GM19035 (cell line): ENCODE measurements around the gene ALDH4A1.

ENCODE experiments used
- ATAC-seq: cut with Tn5 transposase; IDR thresholded peaks from one replicate; pipeline ENCODE4 v1.9.1; 2021; ENCODE audit not compliant: unreplicated experiment

The ALDH4A1 gene

DNA sequence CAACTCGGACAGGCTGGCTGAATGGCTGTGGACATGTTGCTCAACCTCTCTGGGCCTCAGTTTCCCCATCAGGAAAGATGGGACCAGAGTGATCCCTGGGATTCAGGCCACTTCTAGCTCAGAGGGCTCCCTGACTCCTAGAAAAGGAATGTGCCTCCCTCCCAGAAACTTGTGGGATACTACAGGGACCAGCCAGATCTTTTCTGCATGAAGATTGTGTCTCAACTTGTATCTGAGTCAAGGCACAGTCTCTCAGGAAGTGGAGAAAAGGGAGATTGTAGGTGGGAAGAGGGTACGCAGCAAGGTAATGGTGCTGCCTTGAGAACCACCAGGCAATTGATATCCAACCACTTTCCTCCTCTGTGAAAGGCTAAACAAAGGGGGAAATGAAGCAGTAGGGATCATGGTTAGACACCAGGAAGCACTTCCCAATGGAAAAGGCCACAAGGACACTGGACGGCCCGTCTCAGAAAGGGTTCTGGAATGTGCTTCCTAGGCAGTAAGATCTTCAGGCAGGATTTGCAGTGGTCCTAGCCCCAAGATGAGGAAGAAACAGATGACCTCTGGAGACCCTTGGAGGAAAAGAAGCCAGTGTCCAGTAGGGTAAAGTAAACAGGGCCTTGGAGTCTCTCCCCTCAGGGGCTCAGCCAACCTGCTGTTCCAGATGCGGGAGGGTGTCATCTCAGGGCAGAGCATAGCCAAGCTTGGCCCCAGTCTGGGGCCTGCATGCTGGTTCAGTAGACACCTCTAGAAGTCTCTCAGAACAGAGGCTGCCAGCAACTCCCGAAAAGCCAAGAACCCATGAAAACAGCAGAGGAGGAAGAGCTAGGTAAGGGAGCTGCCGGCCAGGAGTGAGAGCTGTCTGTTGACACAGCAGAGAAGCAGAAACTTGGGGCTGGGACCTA lies 37.3 kb upstream of the ALDH4A1 start:
- no peak for ATAC-seq

GRCh38 chr1:18938707-18939070 lies 36.3 kb upstream of the ALDH4A1 start:
- ATAC-seq, result no peak

DNA sequence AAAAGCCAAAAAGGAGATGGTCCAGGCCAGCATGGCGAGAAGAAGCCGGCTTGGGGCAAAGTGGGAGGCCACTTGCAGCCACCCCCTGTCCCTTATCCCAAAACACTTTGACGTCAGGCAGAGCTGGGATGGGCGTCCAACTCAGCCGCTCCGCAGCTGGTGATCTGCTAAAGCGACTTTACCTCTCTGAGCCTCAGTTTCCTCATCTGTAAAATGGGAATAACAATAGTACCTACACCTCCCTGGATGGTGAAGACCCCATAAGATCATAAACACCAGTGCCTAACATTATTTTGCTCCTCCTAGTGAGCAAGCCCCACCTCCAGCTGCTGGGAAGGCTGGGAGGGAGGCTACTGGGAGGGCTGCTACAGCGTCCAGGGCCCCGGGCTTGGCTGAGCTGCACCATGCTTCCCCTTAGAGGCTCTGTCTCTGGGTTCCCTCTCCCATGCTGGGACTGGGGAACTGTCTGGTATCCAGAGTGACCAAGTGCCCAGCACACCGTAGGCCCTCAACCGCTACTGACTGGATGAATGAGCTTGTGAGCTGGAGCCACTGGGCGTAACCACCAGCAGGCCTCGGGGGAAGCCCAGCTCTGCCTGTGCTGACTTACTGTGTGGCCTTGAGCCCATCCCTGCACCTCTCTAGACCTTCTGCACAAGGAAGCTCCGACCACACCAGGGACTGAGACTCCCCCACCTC lies 35.8 kb upstream of the ALDH4A1 start:
- no peak for ATAC-seq

- no peak for ATAC-seq
Measured at GRCh38 chr1:18937539-18937938, 35.2 kb upstream of the ALDH4A1 start.

GRCh38 chr1:18936814-18937481 lies 34.6 kb upstream of the ALDH4A1 start:
- no peak for ATAC-seq

DNA sequence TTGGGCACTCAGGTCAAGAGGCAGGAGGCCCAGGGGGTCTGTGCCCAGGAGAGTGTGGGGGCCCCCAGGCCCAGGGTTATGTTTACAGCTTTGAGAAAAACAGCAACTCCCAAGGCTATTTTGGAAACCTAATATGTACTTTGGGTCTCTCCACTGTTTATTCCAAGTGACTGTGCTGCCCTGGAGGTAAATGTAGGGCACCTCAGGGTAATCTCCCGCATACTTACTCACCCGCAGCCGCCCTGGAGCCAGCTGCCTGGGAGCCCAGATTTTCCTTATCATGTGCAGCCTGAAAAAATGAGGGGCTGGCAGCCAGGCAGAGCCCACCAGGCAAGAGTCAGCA lies 34.1 kb upstream of the ALDH4A1 start:
- ATAC-seq, result no peak

DNA sequence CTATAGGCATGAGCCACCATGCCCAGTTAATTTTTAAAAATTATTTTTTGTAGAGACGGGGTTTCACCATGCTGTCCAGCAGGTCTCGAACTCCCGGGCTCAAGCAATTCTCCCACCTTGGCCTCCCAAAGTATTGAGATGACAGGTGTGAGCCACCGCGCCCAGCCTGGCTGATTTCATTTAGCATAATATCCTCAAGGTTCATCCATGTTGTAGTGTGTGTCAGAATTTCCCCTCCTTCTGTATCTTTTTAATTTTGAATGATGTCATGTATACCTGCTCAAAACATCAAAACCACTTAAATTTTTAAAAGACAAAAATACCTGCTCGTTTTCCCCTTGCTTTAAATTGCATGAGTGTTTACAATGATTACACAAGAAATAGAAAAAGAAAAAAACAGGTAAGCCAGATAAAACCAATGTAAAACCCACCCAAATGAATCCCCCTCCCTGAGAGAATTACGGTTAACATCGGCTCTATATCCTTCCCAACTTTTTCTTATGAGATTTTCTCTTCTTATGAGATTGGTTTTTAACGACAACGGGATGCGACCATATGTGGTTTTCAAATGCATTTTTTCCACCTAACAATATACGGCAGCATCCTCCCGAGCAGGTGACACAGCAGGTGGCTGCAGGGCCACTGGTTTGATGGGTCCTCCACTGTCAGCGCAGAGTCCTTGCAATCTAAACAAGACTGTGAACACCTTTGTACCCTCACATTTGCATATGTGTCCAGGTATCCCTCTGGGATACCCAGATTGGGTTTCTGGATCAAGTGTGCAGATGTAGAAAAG lies 32.0 kb upstream of the ALDH4A1 start:
- ATAC-seq, result no peak

DNA sequence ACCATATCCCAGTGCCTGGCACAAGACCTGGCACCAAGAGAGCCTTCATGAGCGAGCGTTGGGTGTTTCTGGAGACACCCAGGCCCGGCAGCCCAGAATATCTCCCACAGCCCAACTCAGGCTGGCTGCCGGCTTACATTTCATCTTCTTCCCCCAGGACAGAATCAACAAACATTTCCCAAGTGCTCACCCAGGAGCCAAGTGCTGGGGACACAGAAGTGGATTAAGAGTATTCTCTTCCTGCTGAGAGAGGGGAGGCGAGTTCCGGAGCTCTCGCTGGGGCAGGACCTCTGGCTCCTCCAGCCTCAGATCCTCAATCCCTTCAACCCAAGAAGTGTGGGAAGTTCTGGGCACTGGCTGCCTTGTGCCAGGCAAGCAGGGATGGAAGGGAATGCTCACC lies 30.5 kb upstream of the ALDH4A1 start:
- no peak for ATAC-seq

DNA sequence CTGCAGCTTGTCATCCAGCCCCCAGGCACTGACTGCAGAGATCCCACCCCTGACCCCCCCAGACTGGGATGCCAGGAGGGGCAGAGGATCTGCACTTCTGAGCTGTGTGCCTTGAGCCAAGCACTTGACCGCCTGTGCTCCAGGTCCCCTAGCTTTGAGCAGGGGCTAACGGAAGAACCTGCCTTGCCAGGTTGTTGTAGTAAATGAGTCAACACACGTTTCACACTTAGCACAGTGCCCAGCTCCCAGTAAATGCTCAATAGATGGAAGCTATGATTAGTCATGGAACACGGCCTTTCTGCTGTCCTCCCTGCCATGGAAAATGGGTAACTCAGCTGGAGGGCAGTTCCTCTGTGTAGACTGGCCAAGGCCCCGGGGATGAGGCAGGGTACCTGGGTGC lies 30.0 kb upstream of the ALDH4A1 start:
- no peak for ATAC-seq

GRCh38 chr1:18931730-18932129 lies 29.4 kb upstream of the ALDH4A1 start:
- no peak for ATAC-seq

GRCh38 chr1:18929686-18930085 lies 27.3 kb upstream of the ALDH4A1 start:
- no peak for ATAC-seq

GRCh38 chr1:18928985-18929384 lies 26.6 kb upstream of the ALDH4A1 start:
- ATAC-seq, result no peak

DNA sequence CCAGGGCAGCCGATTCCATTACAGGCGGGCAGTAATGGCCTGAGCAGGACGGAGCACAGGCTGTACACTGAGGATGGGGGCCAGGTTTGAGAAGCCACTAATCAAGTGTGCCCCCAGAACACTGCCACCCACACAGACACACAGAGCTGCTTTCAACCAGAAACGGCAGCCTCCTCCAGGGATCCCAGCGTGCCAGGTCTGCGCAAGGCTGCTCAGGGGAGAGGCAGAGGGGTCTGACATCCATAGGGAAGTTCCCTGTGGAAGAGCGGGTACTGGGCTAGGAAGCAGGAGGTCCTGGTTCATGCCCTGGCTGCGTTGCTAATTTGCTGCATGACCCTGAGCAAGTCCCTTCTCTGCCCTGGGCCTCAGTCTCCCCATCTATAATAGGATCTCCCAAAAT lies 26.1 kb upstream of the ALDH4A1 start:
- no peak for ATAC-seq

GRCh38 chr1:18927654-18928272 lies 25.4 kb upstream of the ALDH4A1 start:
- ATAC-seq, result peak; percentile 43

DNA sequence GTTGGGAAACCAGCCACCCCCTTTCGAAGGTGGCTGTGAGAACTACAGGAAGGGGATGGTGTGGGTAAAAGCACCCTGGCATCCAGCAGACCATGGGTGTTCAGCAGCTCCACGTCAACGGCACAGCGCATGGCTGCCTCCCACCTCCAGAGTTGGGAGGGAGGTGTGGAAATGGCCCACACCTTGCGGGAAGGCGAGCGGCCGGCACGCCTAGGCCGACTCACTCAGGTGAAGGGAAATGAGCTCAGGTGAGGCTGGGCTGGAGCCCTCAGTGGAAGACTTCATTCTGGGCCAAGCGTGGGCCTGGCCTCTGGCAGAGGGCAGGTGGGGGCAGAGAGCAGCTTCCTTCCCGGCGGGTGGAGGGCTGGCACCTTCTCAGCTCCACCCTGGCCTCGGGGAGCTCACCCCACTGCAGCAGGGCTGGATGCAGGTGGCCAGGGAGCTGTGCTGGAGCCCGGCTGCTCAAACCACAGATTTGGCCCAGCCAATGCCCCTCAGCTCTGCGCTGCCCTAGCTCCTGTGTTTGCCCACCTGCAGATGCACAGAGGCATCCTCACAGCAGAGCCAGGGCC lies 24.8 kb upstream of the ALDH4A1 start:
- ATAC-seq, result peak; percentile 27

GRCh38 chr1:18926315-18927081 lies 24.1 kb upstream of the ALDH4A1 start:
- peak; percentile 75 for ATAC-seq

- ATAC-seq, result no peak
Measured at GRCh38 chr1:18925279-18925678, 22.9 kb upstream of the ALDH4A1 start.

- ATAC-seq, result no peak
Measured at GRCh38 chr1:18924221-18924691, 21.9 kb upstream of the ALDH4A1 start.

DNA sequence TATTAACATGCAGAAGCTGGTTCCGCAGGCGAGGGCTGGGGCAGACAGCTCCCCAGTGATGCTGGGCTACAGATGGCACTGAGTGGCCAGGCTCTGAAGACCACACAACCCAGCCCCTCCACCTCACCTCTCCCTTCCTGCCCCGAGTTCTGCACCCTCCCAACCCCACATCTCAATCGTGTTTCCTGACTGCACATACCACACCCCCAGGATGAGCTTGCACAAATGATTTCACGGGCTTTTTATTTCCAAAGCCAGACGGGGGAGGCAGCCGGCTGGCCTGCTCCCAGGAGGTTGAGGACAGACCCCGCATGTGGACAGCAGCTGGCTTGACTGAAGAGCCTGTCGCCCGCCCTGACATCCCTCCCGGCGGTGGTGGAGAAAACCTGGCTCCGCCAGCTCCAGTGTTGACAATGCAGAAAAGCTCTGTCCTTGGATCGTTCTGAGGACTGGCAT lies 21.4 kb upstream of the ALDH4A1 start:
- no peak for ATAC-seq
